IMR-90 (cell line): Measurements from ENCODE around the gene PRKCA. TPM values are rescaled to one million over a fixed set of nuclear protein-coding genes. Genes with fewer than 3 reads are reported as not detected.

Experiments used
- ATAC-seq: fragments of 200-7000 bp; cut with Tn5 transposase; 2 replicates; pipeline ENCODE4 v1.9.1; 2020; ENCODE audit warnings: low read depth, mild to moderate bottlenecking, moderate library complexity
- BruUV-seq: library from RNA; stranded (reverse); fragments of 400-500 nt; replicated peaks from 2 replicates; lab custom pipeline; 2021; lab: Mats Ljungman, UMichigan
- CTCF ChIA-PET: fragments of 300-600 bp; formaldehyde crosslinking; extraction: SDS; loops from one replicate; lab custom pipeline; 2021; ENCODE audit warnings: antibody characterized with exemption; lab: Yijun Ruan, JAX
- POLR2A ChIA-PET: fragments of 300-600 bp; sonication (Branson Sonifier 250); formaldehyde crosslinking; loops from one replicate; lab custom pipeline; 2022; ENCODE audit warnings: antibody characterized with exemption; ENCODE audit not compliant: unreplicated experiment; lab: Charles Lee
- DNase-seq: peaks from one replicate; pipeline ENCODE4 v3.0.0; 2013
- H2AFZ ChIP-seq: replicated peaks from 2 replicates; pipeline ENCODE3; 2013; ENCODE audit warnings: low read length, mild to moderate bottlenecking; ENCODE audit not compliant: poor library complexity
- H2AK5ac ChIP-seq: 2 replicates; pipeline ENCODE4 v1.6.1; 2013; ENCODE audit warnings: low read depth, low read length, inconsistent platforms
- H2AK9ac ChIP-seq: replicated peaks from 2 replicates; pipeline ENCODE3; 2013; ENCODE audit warnings: mild to moderate bottlenecking, low read depth, low read length, moderate library complexity; ENCODE audit not compliant: poor library complexity
- H2BK120ac ChIP-seq: 2 replicates; pipeline ENCODE4 v1.6.1; 2013; ENCODE audit warnings: low read depth, low read length, inconsistent platforms
- H2BK15ac ChIP-seq: 3 replicates; pipeline ENCODE4 v1.6.1; 2013; ENCODE audit warnings: low read depth, low read length, inconsistent platforms
- H2BK20ac ChIP-seq: 2 replicates; pipeline ENCODE4 v1.6.1; 2013; ENCODE audit warnings: low read depth, mild to moderate bottlenecking, inconsistent platforms, low read length, moderate library complexity
- H2BK5ac ChIP-seq: 2 replicates; pipeline ENCODE4 v1.6.1; 2013; ENCODE audit warnings: mild to moderate bottlenecking, low read depth, low read length, inconsistent platforms; ENCODE audit not compliant: poor library complexity, severe bottlenecking
- H3K14ac ChIP-seq: replicated peaks from 2 replicates; pipeline ENCODE4 v1.6.1; 2013; ENCODE audit warnings: low read depth, low read length, inconsistent platforms
- H3K18ac ChIP-seq: 2 replicates; pipeline ENCODE4 v1.6.1; 2013; ENCODE audit warnings: low read depth, low read length, control low read depth
- H3K23ac ChIP-seq: 2 replicates; pipeline ENCODE4 v1.6.1; 2013; ENCODE audit warnings: low read depth, low read length, inconsistent platforms
- H3K27ac ChIP-seq: 2 replicates; pipeline ENCODE4 v1.5.1; 2013; ENCODE audit warnings: mild to moderate bottlenecking, control low read depth, low read length; ENCODE audit not compliant: insufficient read depth
- H3K27me3 ChIP-seq: 2 replicates; pipeline ENCODE4 v1.6.1; 2013; ENCODE audit warnings: low read length; ENCODE audit not compliant: control insufficient read depth, insufficient read depth
- H3K36me3 ChIP-seq: 2 replicates; pipeline ENCODE4 v1.6.1; 2013; ENCODE audit warnings: low read length, mixed read lengths; ENCODE audit not compliant: control insufficient read depth, insufficient read depth
- H3K4ac ChIP-seq: 2 replicates; pipeline ENCODE4 v1.6.1; 2013; ENCODE audit warnings: low read depth, low read length, inconsistent platforms
- H3K4me1 ChIP-seq: 2 replicates; pipeline ENCODE4 v1.6.1; 2013; ENCODE audit warnings: low read length, mixed read lengths; ENCODE audit not compliant: control insufficient read depth, insufficient read depth
- H3K4me2 ChIP-seq: 2 replicates; pipeline ENCODE4 v1.6.1; 2013; ENCODE audit warnings: low read depth, mild to moderate bottlenecking, control low read depth, low read length, moderate library complexity
- H3K4me3 ChIP-seq: 2 replicates; pipeline ENCODE4 v1.5.1; 2013; ENCODE audit warnings: low read depth, mild to moderate bottlenecking, control low read depth, low read length, moderate library complexity; ENCODE audit not compliant: insufficient read depth
- H3K56ac ChIP-seq: 2 replicates; pipeline ENCODE4 v1.6.1; 2013; ENCODE audit warnings: low read length, inconsistent platforms; ENCODE audit not compliant: insufficient read depth; ENCODE audit errors: extremely low read depth
- H3K79me1 ChIP-seq, 2 experiments: 2 replicates each; pipeline ENCODE4 v1.6.1; 2013; ENCODE audit warnings: low read length in 2 of 2, inconsistent platforms in 1 of 2, low read depth in 1 of 2
- H3K9ac ChIP-seq: 2 replicates; pipeline ENCODE4 v1.6.1; 2013; ENCODE audit warnings: low read depth, low read length, control low read depth
- H3K9me1 ChIP-seq: 2 replicates; pipeline ENCODE4 v1.6.1; 2013; ENCODE audit warnings: low read length, inconsistent platforms; ENCODE audit not compliant: insufficient read depth
- H3K9me3 ChIP-seq: 2 replicates; pipeline ENCODE4 v1.6.1; 2013; ENCODE audit warnings: low read length; ENCODE audit not compliant: control insufficient read depth, insufficient read depth
- H4K20me1 ChIP-seq: 2 replicates; pipeline ENCODE4 v1.6.1; 2013; ENCODE audit warnings: low read length, inconsistent platforms; ENCODE audit not compliant: insufficient read depth
- H4K5ac ChIP-seq: 2 replicates; pipeline ENCODE4 v1.6.1; 2013; ENCODE audit warnings: mild to moderate bottlenecking, low read depth, low read length, control low read depth
- H4K8ac ChIP-seq, 2 experiments: 2 replicates each; pipeline ENCODE4 v1.6.1; 2013; ENCODE audit warnings: low read depth in 2 of 2, low read length in 2 of 2, control low read depth in 1 of 2, inconsistent platforms in 1 of 2
- H4K91ac ChIP-seq: 2 replicates; pipeline ENCODE4 v1.6.1; 2013; ENCODE audit warnings: low read depth, low read length, inconsistent platforms; ENCODE audit not compliant: insufficient read depth
- NFE2L2 ChIP-seq: fragments of 150-350 bp; IDR thresholded peaks from 2 replicates; pipeline ENCODE4 v1.6.1; 2016; ENCODE audit warnings: low read depth, mild to moderate bottlenecking, low read length
- RAD21 ChIP-seq: IDR thresholded peaks from 2 replicates; pipeline ENCODE4 v1.6.1; 2012; ENCODE audit warnings: low read length, improper control_type of control experiment
- WGBS, 2 experiments: methylation state at CpG; one replicate each; pipeline versions ENCODE4 v1.1.5 to v1.1.7; 2013; ENCODE audit warnings: missing lambda C conversion rate in 2 of 2; ENCODE audit not compliant: insufficient read length in 1 of 2; ENCODE audit errors: extremely low coverage in 2 of 2; 5-methylcytosine and 5-hydroxymethylcytosine counted together
- dilution Hi-C: fragments of 300-500 bp; cut with HindIII; formaldehyde crosslinking; loops from one replicate; pipeline ENCODE4 v1.14.3; 2018; ENCODE audit warnings: low sequenced_read_pairs; ENCODE audit not compliant: unreplicated experiment
- in situ Hi-C: fragments of 300-500 bp; cut with MboI; formaldehyde crosslinking; loops from 3 replicates; pipeline ENCODE4 v1.14.3; 2019; ENCODE audit warnings: low sequenced_read_pairs, inconsistent platforms, mixed read lengths
- intact Hi-C: fragments of 100-400 bp; cut with micrococcal nuclease; formaldehyde crosslinking; loops from 2 replicates; pipeline ENCODE4 v1.10.0; 2022
- polyA plus RNA-seq, 3 experiments: library from polyadenylated mRNA; depleted of rRNA; stranded (reverse); fragments of >200 nt; gene quantifications; 2 replicates each; pipeline ENCODE4 v1.2.3, GENCODE V29; 2012; ENCODE audit warnings: low replicate concordance in 1 of 3
- total RNA-seq: library from RNA; depleted of rRNA; stranded (reverse); fragments of >200 nt; gene quantifications from 2 replicates; pipeline ENCODE4 v1.2.3, GENCODE V29; 2012

PRKCA gene
- total and polyA plus RNA-seq, 2 of the 4 experiments (the other 2 are of a cell fraction), result 31.0 to 46.0 TPM

GRCh38 chr17:66287911-66288310, 14.5 kb upstream of the PRKCA start:
- Histone ChIP-seq H3K56ac (no peak overlapping the region), H2AK9ac (no peak overlapping the region), H3K9me3 (no peaks in the 10 kb centered on the region), H3K79me1 (no peaks in the 10 kb centered on the region), H2AFZ (no peak overlapping the region), H2BK15ac (no peak overlapping the region), H2BK5ac (no peak overlapping the region), H4K5ac (no peak overlapping the region), H3K4me2 (no peak overlapping the region), H3K9ac (no peak overlapping the region), H4K91ac (no peak overlapping the region), H3K9me1 (no peaks in the 10 kb centered on the region), H2BK120ac (no peak overlapping the region), H3K14ac (0 out of 2 replicates have a peak overlapping the region, but pooled peaks have one; percentile 32), H3K4me1 (peaks cover 2% of the 10 kb centered on the region; the same call in 1 of the 2 replicates), H3K18ac (no peak overlapping the region), H4K8ac (no peak overlapping the region), H3K4me3 (no peak overlapping the region), H3K4ac (peak overlapping the region; percentile 35; the same call in 1 of the 2 replicates), H2BK20ac (no peak overlapping the region), H4K20me1 (no peaks in the 10 kb centered on the region), H3K27ac (no peak overlapping the region), H3K27me3 (no peaks in the 10 kb centered on the region), H3K23ac (no peak overlapping the region), H2AK5ac (peak overlapping the region; percentile 39; the same call in 1 of the 2 replicates), H3K36me3 (no peaks in the 10 kb centered on the region)
- ChIA-PET CTCF (interaction anchor here (0.6 kb wide), 1 partner anchor 342 kb away, joined by 13 read pairs; no protein-coding TSS in a partner anchor), POLR2A (no interaction called here)
- BruUV-seq, result no TSS peak
- ATAC-seq (no peak), DNase-seq (no peak)
- no peak for TF ChIP-seq NFE2L2
- TF ChIP-seq RAD21, result no peak
- WGBS, 2 experiments, result 100% methylated on average over 2 of the region's 2 CpGs; no CpG with 5 or more reads in 1 of the 2 experiments
- intact Hi-C loops, result no loop called here
- dilution Hi-C loops, result no loop called here
- in situ Hi-C loops, result no loop called here
